NCI-H146 (cell line): ENCODE results near the gene ARSA.
"Not testable (repeated sequence)": the region's sequence is repeated elsewhere in the genome, so short reads cannot be mapped to it uniquely, and the experiment has no call there.

ENCODE experiments used
- DNase-seq: peaks from one replicate; lab custom pipeline; 2025; lab: John Stamatoyannopoulos, UW

Gene ARSA

GRCh38 chr22:50621948-50622722 is 5.8 kb downstream of the ARSA start:
- peak; percentile 17 for DNase-seq

GRCh38 chr22:50621356-50621880 is 6.5 kb downstream of the ARSA start:
- DNase-seq, result no peak

GRCh38 chr22:50620593-50621355 is 7.2 kb downstream of the ARSA start:
- DNase-seq, result peak; percentile 34

- not testable (repeated sequence) for DNase-seq
Observed at GRCh38 chr22:50614296-50614695, 13.7 kb downstream of the ARSA start.

GRCh38 chr22:50613291-50613981 is 14.5 kb downstream of the ARSA start:
- DNase-seq, result no peak

GRCh38 chr22:50612528-50613221 is 15.3 kb downstream of the ARSA start:
- DNase-seq, result peak; percentile 5

GRCh38 chr22:50612168-50612527 is 15.8 kb downstream of the ARSA start:
- DNase-seq, result no peak

- no peak for DNase-seq
Observed at GRCh38 chr22:50611341-50612060, 16.5 kb downstream of the ARSA start.

- DNase-seq, result no peak
Observed at GRCh38 chr22:50610581-50610980, 17.4 kb downstream of the ARSA start.

- DNase-seq, result no peak
Observed at GRCh38 chr22:50610041-50610451, 17.9 kb downstream of the ARSA start.

- DNase-seq, result no peak
Observed at GRCh38 chr22:50609599-50609998, 18.4 kb downstream of the ARSA start.

- DNase-seq, result no peak
Observed at GRCh38 chr22:50608996-50609395, 19.0 kb downstream of the ARSA start.

GRCh38 chr22:50608058-50608840 is 19.7 kb downstream of the ARSA start:
- not testable (repeated sequence) for DNase-seq

- no peak for DNase-seq
Observed at GRCh38 chr22:50607659-50608020, 20.3 kb downstream of the ARSA start.

- no peak for DNase-seq
Observed at GRCh38 chr22:50606946-50607658, 20.9 kb downstream of the ARSA start.

GRCh38 chr22:50606165-50606945 is 21.6 kb downstream of the ARSA start:
- DNase-seq, result no peak

- DNase-seq, result no peak
Observed at GRCh38 chr22:50605613-50606074, 22.3 kb downstream of the ARSA start.

- no peak for DNase-seq
Observed at GRCh38 chr22:50605002-50605612, 22.8 kb downstream of the ARSA start.
